Activated naive CD8-positive, alpha-beta T cell treated with anti-CD3 and anti-CD28 coated beads for 36 hours (primary cell): ENCODE results near the gene ATG4C. TPM values are rescaled to one million over a fixed set of nuclear protein-coding genes. Genes with fewer than 3 reads are reported as not detected.
"Not testable (repeated sequence)": the region's sequence is repeated elsewhere in the genome, so short reads cannot be mapped to it uniquely, and the experiment has no call there.

Experiments used
- DNase-seq: peaks from one replicate; pipeline ENCODE4 v3.0.0; 2021
- H3K27ac Mint-ChIP-seq: one replicate; pipeline ENCODE4 v1.8.0; 2022; ENCODE audit warnings: mild to moderate bottlenecking, moderate library complexity, mixed read lengths
- H3K27me3 Mint-ChIP-seq: one replicate; pipeline ENCODE4 v1.8.0; 2022; ENCODE audit warnings: mild to moderate bottlenecking, mixed read lengths
- H3K36me3 Mint-ChIP-seq: one replicate; pipeline ENCODE4 v1.8.0; 2021; ENCODE audit warnings: mild to moderate bottlenecking, mixed read lengths
- H3K4me1 Mint-ChIP-seq: one replicate; pipeline ENCODE4 v1.8.0; 2021; ENCODE audit warnings: mixed read lengths
- H3K4me3 Mint-ChIP-seq: one replicate; pipeline ENCODE4 v1.8.0; 2022; ENCODE audit warnings: mild to moderate bottlenecking, moderate library complexity, mixed read lengths
- H3K9me3 Mint-ChIP-seq: one replicate; pipeline ENCODE4 v1.8.0; 2022; ENCODE audit warnings: mixed read lengths
- total RNA-seq, 2 experiments: library from RNA; stranded (reverse); gene quantifications; one replicate each; pipeline ENCODE4 v1.2.3, GENCODE V29; 2021

The ATG4C gene
- total RNA-seq, 2 experiments from 2014 or later: 17.7 to 18.2 TPM

DNA sequence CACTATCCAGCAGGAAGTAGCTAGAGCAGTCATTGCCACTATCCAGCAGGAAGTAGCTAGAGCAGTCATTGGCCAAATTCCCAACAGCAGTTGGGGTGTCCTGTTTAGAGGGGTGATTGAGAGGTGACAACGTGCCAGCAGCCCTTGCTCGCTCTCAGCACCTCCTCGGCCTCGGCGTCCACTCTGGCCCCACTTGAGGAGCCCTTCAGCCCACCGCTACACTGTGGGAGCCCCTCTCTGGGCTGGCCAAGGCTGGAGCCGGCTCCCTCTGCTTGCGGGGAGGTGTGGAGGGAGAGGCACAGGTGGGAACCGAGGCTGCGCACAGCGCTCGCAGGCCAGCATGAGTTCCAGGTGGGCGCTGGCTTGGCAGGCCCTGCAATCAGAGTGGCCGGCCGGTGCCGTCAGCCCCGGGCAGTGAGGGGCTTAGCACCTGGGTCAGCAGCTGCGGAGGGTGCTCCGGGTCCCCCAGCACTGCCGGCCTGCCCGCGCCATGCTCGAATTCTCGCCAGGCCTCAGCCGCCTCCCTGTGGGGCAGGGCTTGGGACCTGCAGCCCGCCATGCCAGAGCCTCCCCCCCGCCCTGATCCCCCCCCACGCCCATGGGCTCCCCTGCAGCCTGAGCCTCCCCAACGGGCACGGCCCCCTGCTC, 22.6 kb upstream of the ATG4C start:
- not testable (repeated sequence) for DNase-seq, H3K4me3 Mint-ChIP-seq, H3K4me1 Mint-ChIP-seq, H3K27me3 Mint-ChIP-seq, H3K27ac Mint-ChIP-seq, H3K9me3 Mint-ChIP-seq, H3K36me3 Mint-ChIP-seq

GRCh38 chr1:62762027-62762426, 21.9 kb upstream of the ATG4C start:
- H3K27ac Mint-ChIP-seq, H3K4me3 Mint-ChIP-seq, H3K27me3 Mint-ChIP-seq, H3K9me3 Mint-ChIP-seq, H3K36me3 Mint-ChIP-seq, DNase-seq, H3K4me1 Mint-ChIP-seq: not testable (repeated sequence)

- Mint-ChIP-seq H3K9me3 (no peaks in the 10 kb centered on the region), H3K27ac (no peak overlapping the region), H3K36me3 (no peaks in the 10 kb centered on the region), H3K4me1 (no peaks in the 10 kb centered on the region), H3K4me3 (no peak overlapping the region), H3K27me3 (peaks cover 3% of the 10 kb centered on the region)
- no peak for DNase-seq
Measured at GRCh38 chr1:62765981-62766380, 18.0 kb upstream of the ATG4C start.

DNA sequence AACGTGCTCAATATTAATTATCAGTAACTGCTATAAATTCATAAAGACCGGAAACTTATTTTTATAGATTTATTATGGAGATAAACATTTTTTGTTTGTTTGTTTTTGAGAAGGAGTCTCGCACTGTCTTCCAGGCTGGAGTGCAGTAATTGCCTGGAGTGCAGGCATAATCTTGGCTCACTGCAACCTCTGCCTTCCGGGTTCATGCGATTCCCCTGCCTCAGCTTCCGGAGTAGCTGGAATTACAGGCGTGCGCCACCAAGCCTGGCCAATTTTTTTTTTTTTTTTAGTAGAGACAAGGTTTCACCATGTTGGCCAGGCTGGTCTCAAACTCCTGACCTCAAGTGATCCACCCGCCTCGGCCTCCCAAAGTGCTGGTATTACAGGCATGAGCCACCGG, 15.4 kb upstream of the ATG4C start:
- not testable (repeated sequence) for H3K4me3 Mint-ChIP-seq, H3K27me3 Mint-ChIP-seq, H3K9me3 Mint-ChIP-seq, H3K36me3 Mint-ChIP-seq, H3K27ac Mint-ChIP-seq, DNase-seq, H3K4me1 Mint-ChIP-seq

DNA sequence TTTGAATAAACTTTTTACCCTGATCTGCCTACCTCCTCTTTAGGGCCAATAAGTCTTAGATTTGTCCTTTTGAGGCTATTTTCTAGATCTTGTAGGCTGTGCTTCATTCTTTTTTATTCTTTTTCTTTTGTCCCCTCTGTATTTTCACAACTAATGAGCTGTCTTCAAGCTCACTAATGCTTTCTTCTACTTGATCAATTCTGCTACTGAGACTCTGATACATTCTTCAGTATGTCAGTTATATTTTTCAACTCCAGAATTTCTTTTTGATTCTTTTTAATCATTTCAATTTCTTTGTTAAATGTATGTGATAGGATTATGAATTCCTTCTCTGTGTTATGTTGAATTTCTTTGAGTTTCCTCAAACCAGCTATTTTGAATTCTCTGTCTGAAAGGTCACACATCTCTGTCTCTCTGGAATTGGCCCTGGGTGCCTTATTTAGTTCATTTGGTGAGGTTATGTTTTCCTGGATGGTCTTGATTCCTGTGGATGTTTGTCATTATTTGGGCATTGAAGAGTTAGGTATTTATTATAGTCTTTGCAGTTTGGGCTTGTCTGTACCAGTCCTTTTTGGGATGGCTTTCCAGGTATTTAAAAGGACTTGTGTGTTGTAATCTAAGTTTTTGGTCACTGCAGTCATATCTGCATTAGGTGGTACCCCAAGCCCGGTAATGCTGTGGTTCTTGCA, 11.2 kb upstream of the ATG4C start:
- H3K9me3 Mint-ChIP-seq: peaks cover 10% of the 10 kb centered on the region
- no peak overlapping the region for H3K4me3 Mint-ChIP-seq
- H3K4me1 Mint-ChIP-seq: no peaks in the 10 kb centered on the region
- H3K36me3 Mint-ChIP-seq: no peaks in the 10 kb centered on the region
- H3K27ac Mint-ChIP-seq: no peak overlapping the region
- H3K27me3 Mint-ChIP-seq: peaks cover 12% of the 10 kb centered on the region
- no peak for DNase-seq

GRCh38 chr1:62774006-62774405, 9.9 kb upstream of the ATG4C start:
- peaks cover 12% of the 10 kb centered on the region for H3K27me3 Mint-ChIP-seq
- no peaks in the 10 kb centered on the region for H3K4me1 Mint-ChIP-seq
- H3K27ac Mint-ChIP-seq: no peak overlapping the region
- no peak for DNase-seq
- H3K36me3 Mint-ChIP-seq: no peaks in the 10 kb centered on the region
- H3K9me3 Mint-ChIP-seq: peaks cover 10% of the 10 kb centered on the region
- no peak overlapping the region for H3K4me3 Mint-ChIP-seq

GRCh38 chr1:62774971-62775595, 8.8 kb upstream of the ATG4C start:
- Mint-ChIP-seq H3K4me3 (no peak overlapping the region), H3K9me3 (peaks cover 10% of the 10 kb centered on the region), H3K27ac (no peak overlapping the region), H3K27me3 (peaks cover 15% of the 10 kb centered on the region), H3K4me1 (no peaks in the 10 kb centered on the region), H3K36me3 (no peaks in the 10 kb centered on the region)
- DNase-seq: no peak

DNA sequence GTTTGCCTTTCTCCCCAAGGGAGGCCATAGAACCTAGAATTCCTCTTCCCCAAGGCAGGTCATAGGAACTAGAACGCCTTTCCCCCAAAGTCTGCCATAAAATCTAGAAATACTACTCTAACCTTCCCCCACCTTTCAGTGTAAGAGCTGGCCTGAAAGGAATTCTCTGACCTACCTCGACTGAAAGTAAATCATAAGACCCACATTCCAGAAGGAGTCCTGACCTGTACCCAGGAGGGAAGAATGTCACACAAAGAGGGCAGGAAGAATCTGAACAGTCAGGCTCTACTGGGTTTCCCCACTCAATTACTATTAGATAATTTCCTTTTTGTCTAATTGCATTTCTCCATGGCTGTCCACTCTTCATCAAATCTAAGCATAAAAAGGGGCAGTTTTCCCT, 5.7 kb upstream of the ATG4C start:
- no peaks in the 10 kb centered on the region for H3K4me1 Mint-ChIP-seq
- H3K9me3 Mint-ChIP-seq: peaks cover 2% of the 10 kb centered on the region
- peaks cover 12% of the 10 kb centered on the region for H3K27me3 Mint-ChIP-seq
- H3K27ac Mint-ChIP-seq: no peak overlapping the region
- no peaks in the 10 kb centered on the region for H3K36me3 Mint-ChIP-seq
- no peak for DNase-seq
- no peak overlapping the region for H3K4me3 Mint-ChIP-seq

GRCh38 chr1:62781841-62782543, 1.9 kb upstream of the ATG4C start:
- H3K4me3 Mint-ChIP-seq: no peak overlapping the region
- no peak overlapping the region for H3K27ac Mint-ChIP-seq
- H3K4me1 Mint-ChIP-seq: peaks cover 8% of the 10 kb centered on the region
- DNase-seq: no peak
- peaks cover 12% of the 10 kb centered on the region for H3K27me3 Mint-ChIP-seq
- no peaks in the 10 kb centered on the region for H3K9me3 Mint-ChIP-seq
- no peaks in the 10 kb centered on the region for H3K36me3 Mint-ChIP-seq

- H3K4me1 Mint-ChIP-seq, DNase-seq, H3K9me3 Mint-ChIP-seq, H3K36me3 Mint-ChIP-seq, H3K27ac Mint-ChIP-seq, H3K27me3 Mint-ChIP-seq, H3K4me3 Mint-ChIP-seq: not testable (repeated sequence)
Measured at GRCh38 chr1:62782544-62783212, 1.3 kb upstream of the ATG4C start.

- Mint-ChIP-seq H3K9me3 (no peaks in the 10 kb centered on the region), H3K4me3 (no peak overlapping the region), H3K4me1 (peaks cover 17% of the 10 kb centered on the region), H3K27ac (no peak overlapping the region), H3K36me3 (no peaks in the 10 kb centered on the region), H3K27me3 (peaks cover 7% of the 10 kb centered on the region)
- DNase-seq: peak; percentile 18
Measured at GRCh38 chr1:62784509-62785365, 805 bp downstream of the ATG4C start.

- Mint-ChIP-seq H3K4me3 (no peak overlapping the region), H3K27me3 (no peaks in the 10 kb centered on the region)
Measured at GRCh38 chr1:62790716-62791115, 6.8 kb downstream of the ATG4C start.

DNA sequence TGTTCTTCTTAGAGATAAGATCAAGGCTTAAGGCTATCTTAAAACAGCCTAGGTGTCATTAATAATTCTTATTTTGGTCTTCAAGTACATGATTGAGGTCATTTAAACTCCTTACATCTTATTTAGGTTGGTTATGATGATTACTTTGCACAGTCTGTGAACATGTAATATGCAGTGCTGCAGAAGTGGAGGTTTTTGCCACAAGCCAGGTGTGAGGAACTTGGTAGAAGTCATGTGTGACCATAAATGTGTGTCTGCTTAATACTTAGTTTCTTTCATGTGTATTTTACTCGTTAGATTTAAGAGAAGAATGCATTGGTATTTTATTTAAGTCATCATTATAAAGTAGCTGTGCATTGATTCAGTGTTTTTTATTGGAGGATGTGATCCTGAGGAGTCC, 10.1 kb downstream of the ATG4C start:
- peaks cover 9% of the 10 kb centered on the region for H3K36me3 Mint-ChIP-seq
- peaks cover 8% of the 10 kb centered on the region for H3K4me1 Mint-ChIP-seq
- H3K27me3 Mint-ChIP-seq: no peaks in the 10 kb centered on the region
- H3K27ac Mint-ChIP-seq: no peak overlapping the region
- H3K4me3 Mint-ChIP-seq: no peak overlapping the region
- no peak for DNase-seq
- H3K9me3 Mint-ChIP-seq: no peaks in the 10 kb centered on the region

More at GRCh38 chr1:62790716-62791115, 6.8 kb downstream of the ATG4C start:
- H3K9me3 Mint-ChIP-seq: no peaks in the 10 kb centered on the region
- no peak for DNase-seq
- H3K27ac Mint-ChIP-seq: no peak overlapping the region
- H3K4me1 Mint-ChIP-seq: peaks cover 23% of the 10 kb centered on the region
- H3K36me3 Mint-ChIP-seq: peaks cover 9% of the 10 kb centered on the region

GRCh38 chr1:62796221-62796620, 12.3 kb downstream of the ATG4C start:
- Mint-ChIP-seq H3K36me3 (peaks cover 11% of the 10 kb centered on the region), H3K9me3 (no peaks in the 10 kb centered on the region)

More at GRCh38 chr1:62796221-62796620, 12.3 kb downstream of the ATG4C start:
- no peak overlapping the region for H3K4me3 Mint-ChIP-seq
- no peak for DNase-seq
- no peak overlapping the region for H3K27ac Mint-ChIP-seq
- peaks cover 16% of the 10 kb centered on the region for H3K4me1 Mint-ChIP-seq
- H3K27me3 Mint-ChIP-seq: no peaks in the 10 kb centered on the region
